Endothelial cell of umbilical vein (primary cell): ENCODE data around the gene ZNF879. TPM values are rescaled to one million over a fixed set of nuclear protein-coding genes. Genes with fewer than 3 reads are reported as not detected.

ENCODE experiments used
- BruUV-seq: library from RNA; stranded (reverse); fragments of 400-500 nt; replicated peaks from 2 replicates; lab custom pipeline; 2021; lab: Mats Ljungman, UMichigan
- CTCF ChIA-PET: fragments of 300-600, 350-600 bp; sonication (Branson Sonifier 250); formaldehyde crosslinking; loops from one replicate; lab custom pipeline; 2021; ENCODE audit warnings: antibody characterized with exemption, inconsistent platforms; lab: Charles Lee
- POLR2A ChIA-PET: fragments of 300-600, 350-600 bp; sonication (Branson Sonifier 250); formaldehyde crosslinking; loops from one replicate; lab custom pipeline; 2021; ENCODE audit warnings: antibody characterized with exemption, inconsistent platforms; lab: Charles Lee
- DNase-seq: peaks from one replicate; pipeline ENCODE4 v3.0.0-alpha.2; 2011; ENCODE audit warnings: low read depth, low spot score
- FAIRE-seq: peaks from 2 replicates; lab custom pipeline; 2011; peaks lifted over from hg19 to GRCh38; lab: Jason Lieb, UNC
- H2AFZ ChIP-seq: 2 replicates; pipeline ENCODE4 v1.6.0; 2012; ENCODE audit warnings: low read depth, low read length, control low read depth, inconsistent platforms
- H3K27ac ChIP-seq: 2 replicates; pipeline ENCODE4 v1.5.1; 2011; ENCODE audit warnings: low read depth, mild to moderate bottlenecking, control low read depth, low read length, moderate library complexity; ENCODE audit not compliant: insufficient read depth
- H3K27me3 ChIP-seq, 2 experiments: 2 replicates each; pipeline versions ENCODE4 v1.6.0 to v1.6.1; 2011; ENCODE audit warnings: low read length in 2 of 2, mixed read lengths in 1 of 2; ENCODE audit not compliant: control insufficient read depth in 2 of 2, insufficient read depth in 2 of 2
- H3K36me3 ChIP-seq, 2 experiments: 2 replicates in 1 of 2; 3 replicates in 1 of 2; pipeline ENCODE4 v1.5.1; 2011; ENCODE audit warnings: low read length in 2 of 2, mild to moderate bottlenecking in 1 of 2, moderate library complexity in 1 of 2; ENCODE audit not compliant: control insufficient read depth in 2 of 2, insufficient read depth in 2 of 2; ENCODE audit errors: extremely low read depth in 1 of 2
- H3K4me1 ChIP-seq: 3 replicates; pipeline ENCODE4 v1.5.1; 2011; ENCODE audit warnings: mild to moderate bottlenecking, low read length; ENCODE audit not compliant: control insufficient read depth, insufficient read depth; ENCODE audit errors: extremely low read depth
- H3K4me2 ChIP-seq: 2 replicates; pipeline ENCODE4 v1.6.1; 2011; ENCODE audit warnings: low read length, control low read depth, mixed read lengths; ENCODE audit not compliant: insufficient read depth
- H3K4me3 ChIP-seq, 3 experiments: fragments of 200-600 bp in 1 of 3; sonication (generic), shearing (Covaris generic) in 1 of 3; replicated peaks in 1 of 3; 2 replicates each; pipeline ENCODE4 v1.5.1; 2011 to 2016; ENCODE audit warnings: control low read depth in 3 of 3, low read length in 3 of 3, mild to moderate bottlenecking in 2 of 3, inconsistent platforms in 1 of 3, low read depth in 1 of 3, moderate library complexity in 1 of 3; ENCODE audit not compliant: insufficient read depth in 1 of 3
- H3K79me2 ChIP-seq: 2 replicates; pipeline ENCODE4 v1.6.0; 2012; ENCODE audit warnings: low read length, inconsistent platforms; ENCODE audit not compliant: control insufficient read depth, insufficient read depth
- H3K9ac ChIP-seq: replicated peaks from 2 replicates; pipeline ENCODE3; 2011; ENCODE audit warnings: low read length, control low read depth; ENCODE audit not compliant: insufficient read depth; ENCODE audit errors: extremely low read depth
- H3K9me1 ChIP-seq: replicated peaks from 3 replicates; pipeline ENCODE4 v1.6.0; 2011; ENCODE audit warnings: mild to moderate bottlenecking, low read length; ENCODE audit not compliant: control insufficient read depth, insufficient read depth; ENCODE audit errors: extremely low read depth
- H3K9me3 ChIP-seq: replicated peaks from 2 replicates; pipeline ENCODE4 v1.5.1; 2012; ENCODE audit warnings: low read length, inconsistent platforms; ENCODE audit not compliant: control insufficient read depth, insufficient read depth
- H4K20me1 ChIP-seq: replicated peaks from 2 replicates; pipeline ENCODE3; 2011; ENCODE audit warnings: mild to moderate bottlenecking, low read length; ENCODE audit not compliant: control insufficient read depth, insufficient read depth; ENCODE audit errors: extremely low read depth
- CTCF ChIP-seq, 2 donors: IDR thresholded peaks; 1 replicate in 1 of 2; 2 replicates in 1 of 2; pipeline ENCODE4 v1.5.1; 2011; ENCODE audit warnings: low read length in 2 of 2, mild to moderate bottlenecking in 2 of 2, moderate library complexity in 2 of 2, control low read depth in 1 of 2, inconsistent platforms in 1 of 2, low read depth in 1 of 2; ENCODE audit not compliant: insufficient read depth in 1 of 2; ENCODE audit errors: extremely low read depth in 1 of 2
- EZH2 ChIP-seq: IDR thresholded peaks from 2 replicates; pipeline ENCODE4 v1.6.1; 2012; ENCODE audit warnings: borderline replicate concordance, low read depth, mild to moderate bottlenecking, moderate library complexity, low read length, inconsistent platforms; ENCODE audit not compliant: severe bottlenecking
- FOS ChIP-seq: IDR thresholded peaks from 2 replicates; pipeline ENCODE4 v1.6.1; 2011; ENCODE audit warnings: mild to moderate bottlenecking, low read length, moderate library complexity, borderline replicate concordance; ENCODE audit not compliant: insufficient read depth
- GATA2 ChIP-seq: IDR thresholded peaks from 2 replicates; pipeline ENCODE4 v1.7.0; 2011; ENCODE audit warnings: low read depth, mild to moderate bottlenecking, moderate library complexity, mixed read lengths, low read length; ENCODE audit not compliant: insufficient read length, insufficient read depth
- JUN ChIP-seq: IDR thresholded peaks from 2 replicates; pipeline ENCODE4 v1.6.1; 2011; ENCODE audit warnings: borderline replicate concordance, low read depth; ENCODE audit not compliant: insufficient read length, insufficient read depth
- MAX ChIP-seq: IDR thresholded peaks from 2 replicates; pipeline ENCODE4 v1.6.1; 2011; ENCODE audit not compliant: insufficient read depth, insufficient read length
- MYC ChIP-seq: IDR thresholded peaks from one replicate; pipeline ENCODE4 v1.6.1; 2011; ENCODE audit warnings: mild to moderate bottlenecking, low read depth, low read length
- POLR2A ChIP-seq: IDR thresholded peaks from 2 replicates; pipeline ENCODE4 v1.6.1; 2012; ENCODE audit warnings: low read depth, mild to moderate bottlenecking, control low read depth, low read length
- POLR2AphosphoS5 ChIP-seq: IDR thresholded peaks from 2 replicates; pipeline ENCODE4 v1.6.1; 2012; ENCODE audit warnings: low read depth, mild to moderate bottlenecking, control low read depth, low read length, moderate library complexity; ENCODE audit not compliant: insufficient read depth
- dilution Hi-C: fragments of 300-500 bp; cut with MboI; formaldehyde crosslinking; loops from one replicate; pipeline ENCODE4 v1.15.0; 2019; ENCODE audit warnings: low sequenced_read_pairs; ENCODE audit not compliant: extremely low pct_ligation_motif_present
- intact Hi-C: fragments of 100-400 bp; cut with micrococcal nuclease; formaldehyde crosslinking; loops from one replicate; pipeline ENCODE4 v1.10.0; 2022
- polyA plus RNA-seq, 4 experiments: library from polyadenylated mRNA; depleted of rRNA in 3 of 4; stranded (reverse) in 3 of 4; unstranded in 1 of 4; fragments of >200 nt; gene quantifications; 2 replicates each; pipeline versions ENCODE4 v1.2.1 to v1.2.3, GENCODE V29; 2011 to 2012; ENCODE audit warnings: missing spikeins in 1 of 4
- total RNA-seq: library from RNA; stranded (reverse); gene quantifications from 2 replicates; pipeline ENCODE4 v1.2.3, GENCODE V29; 2021

The ZNF879 gene
- total and polyA plus RNA-seq, 2 donors (not counting 3 experiments of a cell fraction or from before 2014, with no cell fraction given): 2.4 to 2.7 TPM

GRCh38 chr5:178982941-178983340, 40.7 kb upstream of the ZNF879 start:
- H3K36me3 ChIP-seq: no peaks in the 10 kb centered on the region
- no peaks in the 10 kb centered on the region for H3K4me1 ChIP-seq
- no peak overlapping the region for H3K27ac ChIP-seq
- dilution Hi-C loops (no loop called here), intact Hi-C loops (no loop called here)
- no TSS peak for BruUV-seq
- no peak for FAIRE-seq
- H3K9ac ChIP-seq: no peak overlapping the region
- DNase-seq: no peak
- no peak overlapping the region for H2AFZ ChIP-seq
- TF ChIP-seq JUN (no peak), POLR2AphosphoS5 (no peak), MAX (no peak), MYC (no peak), POLR2A (no peak), GATA2 (no peak), FOS (no peak), CTCF (IDR thresholded peaks at IDR 0.05; ENCODE audit: extremely low read depth in 1 of 2, insufficient read depth in 1 of 2, low read depth in 1 of 2, low read length in 2 of 2) (no peak), EZH2 (no peak)
- no peaks in the 10 kb centered on the region for H4K20me1 ChIP-seq
- H3K9me1 ChIP-seq: no peaks in the 10 kb centered on the region
- CTCF ChIA-PET: no interaction called here
- no peak overlapping the region for H3K4me3 ChIP-seq
- POLR2A ChIA-PET: no interaction called here
- H3K9me3 ChIP-seq: peaks cover 4% of the 10 kb centered on the region
- H3K4me2 ChIP-seq: no peak overlapping the region
- no peaks in the 10 kb centered on the region for H3K79me2 ChIP-seq
- no peaks in the 10 kb centered on the region for H3K27me3 ChIP-seq
